ENCODE data around the gene PLIN1.

DNA sequence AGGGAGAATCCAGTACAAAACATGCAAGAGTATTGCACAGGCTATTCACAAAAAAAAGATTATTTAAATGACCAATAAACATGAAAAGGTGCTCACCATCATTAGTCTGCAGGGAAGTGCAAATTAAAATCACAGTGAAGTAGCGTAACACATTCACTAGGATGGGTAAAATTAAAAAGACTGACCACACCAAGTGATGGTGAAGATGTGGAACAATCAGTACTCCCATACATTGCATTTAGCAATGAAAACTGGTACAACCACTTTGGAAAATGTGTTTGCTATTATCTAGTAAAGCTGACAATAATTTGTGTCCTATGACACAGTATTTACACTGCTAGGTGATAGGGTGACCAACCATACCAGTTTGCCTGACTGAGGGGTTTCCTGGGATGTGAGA, 45.5 kb upstream of the PLIN1 start:
- no peak for TF ChIP-seq POLR2A (IDR thresholded peaks at IDR 0.05; ENCODE audit: low read depth, low read length)
- TF ChIP-seq POLR2AphosphoS5 (IDR thresholded peaks at IDR 0.05; ENCODE audit: low read depth, low read length) = no peak
